Activated T-cell treated with anti-CD3 and anti-CD28 coated beads, Interleukin-2, amount 50 U/mL, for 48 hours (primary cell): ENCODE measurements around the gene DPH2.

ENCODE experiments used
- DNase-seq, 2 experiments: peaks; one replicate each; pipeline ENCODE4 v3.0.0-alpha.2; 2020

DPH2 gene

GRCh38 chr1:43945674-43946235 is 24.1 kb upstream of the DPH2 start:
- no peak for DNase-seq

GRCh38 chr1:43946236-43947060 is 23.4 kb upstream of the DPH2 start, which contains the start of gene IPO13:
Gene IPO13 (plus strand): TSS chr1:43946950. CDS start chr1:43947601, 651 bp downstream.
- DNase-seq, result peak; percentile 96 to 98

DNA sequence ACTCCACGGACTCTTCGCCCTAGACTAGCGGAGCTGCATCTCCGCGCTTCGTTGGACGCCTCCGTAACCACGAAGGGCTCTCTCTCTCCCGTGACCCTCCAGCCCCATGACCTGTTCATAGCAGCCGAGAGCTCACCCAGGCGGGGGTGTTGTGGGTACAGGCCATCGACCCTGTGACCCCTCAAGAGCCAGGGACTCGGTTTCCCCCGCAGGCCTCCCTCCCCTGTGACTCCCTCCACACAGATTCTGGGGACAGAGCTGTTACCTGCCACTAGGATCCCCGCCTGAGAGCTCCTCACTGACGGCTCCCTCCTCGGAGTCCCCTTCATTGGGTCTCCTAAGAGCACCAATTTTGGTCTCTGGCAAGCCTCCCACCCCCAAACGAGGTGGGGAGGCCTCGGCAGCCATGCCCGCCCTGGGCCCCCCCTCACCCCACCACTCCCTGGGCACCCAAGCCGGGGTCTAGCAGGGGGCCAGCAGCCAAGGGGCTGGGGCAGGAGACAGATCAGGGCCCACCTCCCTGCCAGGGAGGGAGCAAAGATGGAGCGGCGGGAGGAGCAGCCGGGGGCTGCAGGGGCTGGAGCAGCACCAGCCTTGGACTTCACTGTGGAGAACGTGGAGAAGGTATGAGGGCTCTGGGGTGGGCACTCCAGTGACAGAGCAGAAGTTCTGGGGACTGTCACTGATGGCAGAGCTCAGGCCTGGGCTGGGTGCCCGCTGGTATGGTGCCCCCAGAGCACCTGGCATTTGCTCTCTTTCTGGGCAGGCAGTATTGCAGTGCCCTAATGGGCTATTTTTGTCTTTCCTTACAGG is 22.5 kb upstream of the DPH2 start:
- no peak for DNase-seq

GRCh38 chr1:43947874-43948437 is 21.9 kb upstream of the DPH2 start:
- DNase-seq, result no peak

GRCh38 chr1:43949678-43950077 is 20.1 kb upstream of the DPH2 start:
- no peak for DNase-seq

- no peak for DNase-seq
Observed at GRCh38 chr1:43951021-43951985, 18.5 kb upstream of the DPH2 start.

DNA sequence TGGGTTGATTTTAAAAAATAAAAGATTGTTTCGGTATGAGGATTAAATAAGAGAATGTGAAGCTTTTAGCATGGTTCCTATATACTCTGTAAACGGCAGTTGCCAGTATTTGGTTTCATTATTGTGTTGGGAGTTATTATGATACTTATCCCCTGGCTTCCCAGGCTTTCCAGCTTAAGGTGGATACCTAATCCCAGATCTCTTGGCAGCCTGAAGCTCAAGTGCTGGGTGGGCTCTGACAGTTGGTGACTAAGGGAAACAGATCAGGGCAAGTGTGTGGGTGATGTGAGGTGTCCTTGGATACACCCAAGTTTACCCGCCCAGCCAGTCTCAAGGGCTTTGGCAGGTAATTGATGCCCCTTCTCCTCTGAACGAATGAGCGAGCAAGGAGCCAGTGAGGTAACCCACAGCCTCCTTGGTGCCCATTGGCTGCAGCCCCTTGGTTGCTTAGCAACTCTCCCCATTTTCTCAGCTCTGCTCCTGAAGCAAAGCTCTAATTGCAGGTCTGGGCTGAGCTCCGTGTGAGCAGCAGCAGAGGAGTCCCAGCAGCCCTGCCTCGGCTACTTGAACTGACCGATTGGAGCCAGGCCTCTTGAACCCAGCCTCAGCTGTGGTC is 17.0 kb upstream of the DPH2 start:
- DNase-seq, result no peak

DNA sequence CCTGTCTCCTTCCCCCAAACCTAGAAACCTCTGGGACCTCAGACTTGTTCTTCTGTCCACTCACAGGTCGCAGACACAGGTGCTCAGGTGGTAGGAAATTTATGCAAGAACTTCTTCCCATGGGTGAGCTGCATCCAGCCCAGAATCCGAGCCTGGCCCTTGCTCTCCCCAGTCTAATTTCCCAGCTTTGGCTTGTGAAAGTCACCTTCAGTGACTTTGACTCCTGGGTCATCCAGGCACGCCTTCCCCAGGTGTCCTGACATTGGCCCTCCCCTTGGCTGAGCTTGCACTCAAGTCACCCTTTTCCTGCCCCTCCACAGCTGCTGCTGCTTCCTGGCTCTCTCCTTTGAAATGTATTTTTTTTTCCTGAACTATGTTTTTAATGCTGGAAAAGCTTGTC is 16.4 kb upstream of the DPH2 start:
- no peak for DNase-seq

- no peak for DNase-seq
Observed at GRCh38 chr1:43954036-43954435, 15.8 kb upstream of the DPH2 start.

DNA sequence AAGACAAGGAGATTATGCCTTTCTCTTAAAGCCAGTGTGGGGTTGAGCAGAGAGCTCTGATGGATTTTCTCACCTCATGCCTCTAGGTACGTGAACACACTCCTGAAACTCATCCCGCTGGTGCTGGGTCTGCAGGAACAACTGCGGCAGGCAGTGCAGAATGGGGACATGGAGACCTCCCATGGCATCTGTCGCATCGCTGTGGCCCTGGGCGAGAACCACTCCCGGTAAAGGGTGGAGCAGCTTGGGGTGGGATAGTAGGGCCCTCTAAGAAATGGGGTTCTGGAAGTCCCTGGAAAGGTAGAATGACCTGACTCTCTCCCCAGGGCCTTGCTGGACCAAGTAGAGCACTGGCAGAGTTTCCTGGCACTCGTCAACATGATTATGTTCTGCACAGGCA is 13.6 kb upstream of the DPH2 start:
- no peak for DNase-seq

DNA sequence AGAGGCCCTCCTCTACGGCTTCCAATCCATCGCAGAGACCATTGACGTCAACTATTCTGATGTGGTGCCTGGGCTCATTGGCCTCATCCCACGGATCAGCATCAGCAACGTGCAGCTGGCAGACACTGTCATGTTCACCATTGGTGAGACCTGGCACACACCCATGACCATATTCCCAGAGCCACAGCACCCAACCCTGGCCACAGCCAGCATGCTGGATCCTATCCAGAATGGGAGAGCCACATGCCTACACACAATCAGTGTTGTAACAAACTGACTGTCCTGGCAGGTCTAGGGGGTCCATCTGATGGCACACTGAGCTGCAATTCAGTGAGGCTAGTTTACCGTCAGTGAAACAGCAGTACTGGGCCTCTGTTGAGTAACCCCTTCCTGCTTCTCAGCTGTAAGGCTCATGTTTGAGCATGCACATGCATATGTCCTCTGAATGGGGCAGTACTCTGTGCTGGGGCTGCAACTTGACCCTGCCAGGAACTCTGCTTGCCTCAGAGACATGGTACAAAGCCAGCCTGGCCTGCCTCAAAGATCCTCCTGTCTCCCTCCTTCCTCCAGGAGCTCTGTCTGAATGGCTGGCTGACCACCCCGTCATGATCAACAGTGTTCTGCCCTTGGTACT is 12.3 kb upstream of the DPH2 start:
- DNase-seq, result no peak

DNA sequence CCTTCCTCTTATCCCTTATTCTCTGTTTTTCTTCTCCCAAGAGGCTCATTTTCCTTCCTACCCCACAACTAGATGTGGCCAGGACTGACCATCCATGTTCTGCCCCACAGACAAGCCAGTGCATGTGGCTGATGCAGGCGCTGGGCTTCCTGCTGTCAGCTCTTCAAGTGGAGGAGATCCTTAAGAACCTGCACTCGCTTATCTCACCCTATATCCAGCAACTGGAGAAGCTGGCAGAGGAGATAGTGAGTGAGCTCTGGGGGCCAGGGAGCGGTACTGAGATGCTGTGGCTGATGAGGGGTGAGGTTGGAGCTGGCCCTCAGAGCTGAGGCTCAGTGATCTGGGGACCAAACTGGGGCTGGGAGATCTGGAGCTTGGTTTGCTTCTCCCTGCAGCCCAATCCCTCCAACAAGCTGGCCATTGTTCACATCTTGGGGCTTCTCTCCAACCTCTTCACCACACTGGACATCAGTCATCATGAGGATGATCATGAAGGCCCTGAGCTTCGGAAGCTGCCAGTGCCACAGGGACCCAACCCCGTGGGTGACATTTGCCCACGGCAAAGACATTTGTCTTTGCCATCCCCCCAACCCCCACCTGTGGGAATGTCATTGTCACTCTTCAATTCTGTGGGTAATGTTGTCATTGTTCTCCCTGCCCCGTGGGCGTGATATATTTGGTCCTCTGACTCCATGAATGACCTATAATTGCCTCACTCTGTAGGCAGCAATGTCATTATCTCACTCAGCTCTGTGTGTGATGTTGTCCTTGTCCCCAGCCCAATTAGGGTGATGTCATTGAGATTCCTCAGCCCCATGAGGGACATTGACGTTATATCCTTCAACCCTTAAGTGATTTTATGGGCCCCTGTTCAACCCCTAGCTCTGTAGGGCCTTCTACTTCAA is 11.2 kb upstream of the DPH2 start:
- DNase-seq, result no peak

DNA sequence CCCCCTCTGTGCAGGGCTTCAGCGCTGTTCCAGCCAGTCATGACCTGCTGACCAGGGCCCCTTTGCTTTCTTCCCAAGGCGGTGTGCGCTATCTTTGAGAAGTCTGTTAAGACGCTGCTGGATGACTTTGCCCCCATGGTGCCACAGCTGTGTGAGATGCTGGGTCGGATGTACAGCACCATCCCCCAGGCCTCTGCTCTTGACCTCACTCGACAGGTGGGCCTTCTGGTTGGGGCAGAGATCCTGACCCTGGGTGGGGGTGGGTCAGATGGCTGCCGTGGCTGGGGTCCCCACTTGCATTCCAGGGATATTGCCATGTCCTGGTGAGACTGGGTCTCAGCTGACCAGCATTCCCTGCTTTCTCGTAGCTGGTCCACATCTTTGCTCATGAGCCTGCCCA is 9.0 kb upstream of the DPH2 start:
- no peak for DNase-seq

DNA sequence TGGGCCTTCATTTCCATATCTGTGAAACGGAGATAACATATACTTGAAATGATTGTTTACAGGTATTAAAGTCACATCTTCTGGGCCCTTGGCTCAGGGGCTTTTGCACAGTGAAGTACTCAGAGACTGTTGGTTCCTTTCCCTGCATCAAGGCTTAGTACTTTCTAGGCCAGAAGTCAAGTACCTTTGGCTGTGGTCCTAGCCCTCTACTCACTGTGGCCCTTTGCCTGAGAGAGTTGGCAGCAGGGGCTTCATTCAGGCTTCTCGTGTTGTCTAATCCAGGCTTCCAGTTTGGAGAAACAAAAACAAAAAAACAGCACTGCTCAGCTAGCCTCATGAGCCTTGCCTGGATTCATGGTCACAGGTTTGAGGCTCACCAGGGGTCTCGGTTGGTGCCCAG is 8.1 kb upstream of the DPH2 start:
- DNase-seq, result no peak

DNA sequence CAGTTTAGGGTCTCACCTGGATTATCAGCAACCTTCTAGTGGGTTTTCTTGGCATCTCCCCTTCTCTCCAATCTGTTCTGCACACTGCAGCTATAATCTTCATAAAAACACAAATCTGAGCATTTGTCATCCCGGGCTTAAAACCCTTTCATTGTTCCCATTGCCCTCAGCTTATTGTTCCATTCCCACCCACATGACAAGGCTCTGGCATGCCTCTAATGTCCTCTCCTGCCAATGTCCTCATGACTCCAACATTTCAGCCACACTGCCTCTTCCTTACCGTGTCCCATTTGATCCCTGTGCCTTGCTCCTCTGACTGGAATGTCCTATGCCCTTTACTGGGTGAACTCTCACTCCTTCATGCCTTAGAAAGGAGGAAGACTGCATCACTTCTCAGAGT is 7.5 kb upstream of the DPH2 start:
- DNase-seq, result no peak

DNA sequence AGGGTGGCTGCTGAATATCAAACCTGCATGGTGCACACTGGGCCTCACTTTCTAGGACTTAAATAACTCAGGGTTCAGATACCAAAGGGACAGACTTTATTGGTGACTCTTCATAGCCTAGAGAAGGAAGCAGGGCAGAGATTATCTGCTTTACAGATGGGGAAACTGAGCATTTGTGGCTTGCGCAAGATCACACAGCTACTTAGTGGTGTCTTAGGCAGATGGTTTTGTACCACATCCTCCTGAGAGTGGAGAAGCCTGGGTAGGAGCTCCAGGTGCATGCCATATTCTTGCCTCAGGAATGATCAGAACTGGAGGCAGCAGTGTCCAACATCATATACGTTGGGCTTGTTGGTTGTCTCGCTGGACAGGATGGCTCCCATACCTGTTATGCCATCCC is 6.8 kb upstream of the DPH2 start:
- DNase-seq, result no peak

DNA sequence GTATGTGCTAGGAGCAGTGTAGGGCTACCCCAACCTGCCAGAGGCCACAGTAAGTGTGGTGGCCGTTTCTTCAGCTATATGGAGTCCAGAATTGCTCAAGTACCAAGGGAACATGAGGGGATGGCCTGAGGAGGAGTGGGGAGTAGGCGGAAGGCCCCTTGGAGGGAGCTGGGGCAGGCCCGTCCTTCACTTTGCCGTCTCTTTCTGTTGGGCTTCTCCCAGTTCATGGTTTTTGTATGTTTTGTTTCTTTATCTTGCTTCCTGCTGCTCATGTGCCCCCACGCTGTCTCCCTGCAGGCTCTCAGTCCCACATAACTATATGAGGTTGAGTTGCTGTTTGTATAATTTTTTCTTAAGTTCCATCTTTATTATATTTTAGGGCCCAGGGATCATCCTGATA is 5.9 kb upstream of the DPH2 start:
- no peak for DNase-seq

DNA sequence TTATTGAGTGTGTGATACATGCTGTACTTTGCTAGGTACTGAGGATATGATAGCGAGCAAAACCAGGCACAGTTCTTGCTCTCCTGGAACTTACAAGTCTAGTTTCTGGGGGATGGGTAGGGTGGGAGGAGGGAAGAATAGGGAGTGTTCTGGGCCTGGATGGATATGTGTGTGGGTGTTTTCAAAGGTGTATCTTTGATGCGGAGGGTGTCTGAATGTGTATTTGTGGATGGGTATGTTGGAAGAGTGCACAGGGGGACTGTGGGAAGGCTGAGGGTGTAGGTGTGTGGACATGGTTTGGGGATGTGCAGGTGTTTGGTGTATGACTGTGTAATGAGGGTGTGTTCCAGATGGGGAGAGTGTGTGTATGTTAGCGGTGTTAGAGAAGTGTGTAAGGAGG is 4.5 kb upstream of the DPH2 start:
- DNase-seq, result no peak

DNA sequence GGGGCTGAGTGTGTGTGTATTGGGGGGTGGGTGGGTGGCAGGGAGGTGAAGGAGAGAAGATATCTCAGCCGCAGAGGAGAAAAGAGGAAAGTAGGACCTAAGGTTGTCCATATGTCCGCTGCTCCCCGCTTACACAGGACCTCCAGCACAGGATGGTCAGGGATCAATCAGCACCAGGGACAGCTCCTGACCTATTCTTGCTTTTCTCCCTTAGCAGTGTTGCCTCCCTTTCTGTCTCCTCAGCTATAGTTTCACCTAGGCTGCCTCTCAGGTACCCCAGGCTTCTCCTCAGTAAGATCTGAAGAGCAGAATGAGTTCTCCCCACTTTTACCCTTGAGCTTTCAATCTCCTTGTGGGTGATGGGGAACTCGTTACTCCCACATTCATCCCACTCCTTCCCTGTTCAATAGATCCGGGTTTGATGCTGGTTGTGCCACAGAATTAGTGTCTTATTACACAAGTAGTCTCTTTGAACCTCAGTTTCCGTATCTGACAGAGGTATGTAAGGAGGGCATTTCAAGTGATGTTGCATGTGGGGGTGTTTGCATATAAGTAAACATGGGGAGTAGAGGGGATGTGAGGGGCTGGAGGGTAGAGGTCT is 1.4 kb upstream of the DPH2 start:
- no peak for DNase-seq

DNA sequence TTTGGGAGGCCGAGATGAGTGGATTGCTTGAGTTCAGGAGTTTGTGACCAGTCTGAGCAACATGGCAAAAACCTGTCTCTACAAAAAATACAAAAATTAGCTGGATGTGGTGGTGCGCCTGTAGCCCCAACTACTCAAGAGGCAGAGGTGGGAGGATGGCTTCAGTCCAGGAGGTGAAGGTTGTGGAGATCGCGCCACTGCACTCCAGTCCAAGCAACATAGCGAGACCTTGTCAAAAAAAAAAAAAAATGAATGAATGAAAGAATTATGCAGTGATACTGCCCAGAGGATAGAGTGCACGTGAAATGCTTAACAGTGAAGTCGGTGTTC is 429 bp upstream of the DPH2 start:
- DNase-seq, result no peak
